ENCODE results near the gene LRIG3. TPM values are rescaled to one million over a fixed set of nuclear protein-coding genes. Genes with fewer than 3 reads are reported as not detected.

Gene LRIG3
- total RNA-seq, 1 donor from 2014 or later, result 75.3 TPM

DNA sequence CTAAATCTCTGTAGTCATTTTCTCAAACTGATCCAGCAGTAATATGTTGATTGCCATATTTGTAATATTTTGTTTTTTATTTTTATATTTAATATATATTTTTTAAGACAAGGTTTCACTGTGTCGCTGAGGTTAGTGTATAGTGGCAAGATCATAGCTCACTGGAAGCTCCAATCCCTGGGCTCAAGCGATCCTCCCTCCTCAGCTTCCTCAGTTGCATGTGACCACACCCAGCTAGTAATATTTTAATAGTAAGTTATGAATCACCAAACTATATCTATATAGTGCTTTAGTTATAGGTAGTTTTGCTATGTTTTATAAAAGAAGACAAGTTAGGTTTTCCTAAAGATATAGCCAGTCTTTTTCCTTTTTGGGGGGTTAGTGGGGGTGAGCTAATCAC is 22.0 kb upstream of the LRIG3 start:
- peaks cover 17% of the 10 kb centered on the region for H3K4me1 Mint-ChIP-seq (ENCODE audit: low read depth)
- TF ChIP-seq, protein P1, sequence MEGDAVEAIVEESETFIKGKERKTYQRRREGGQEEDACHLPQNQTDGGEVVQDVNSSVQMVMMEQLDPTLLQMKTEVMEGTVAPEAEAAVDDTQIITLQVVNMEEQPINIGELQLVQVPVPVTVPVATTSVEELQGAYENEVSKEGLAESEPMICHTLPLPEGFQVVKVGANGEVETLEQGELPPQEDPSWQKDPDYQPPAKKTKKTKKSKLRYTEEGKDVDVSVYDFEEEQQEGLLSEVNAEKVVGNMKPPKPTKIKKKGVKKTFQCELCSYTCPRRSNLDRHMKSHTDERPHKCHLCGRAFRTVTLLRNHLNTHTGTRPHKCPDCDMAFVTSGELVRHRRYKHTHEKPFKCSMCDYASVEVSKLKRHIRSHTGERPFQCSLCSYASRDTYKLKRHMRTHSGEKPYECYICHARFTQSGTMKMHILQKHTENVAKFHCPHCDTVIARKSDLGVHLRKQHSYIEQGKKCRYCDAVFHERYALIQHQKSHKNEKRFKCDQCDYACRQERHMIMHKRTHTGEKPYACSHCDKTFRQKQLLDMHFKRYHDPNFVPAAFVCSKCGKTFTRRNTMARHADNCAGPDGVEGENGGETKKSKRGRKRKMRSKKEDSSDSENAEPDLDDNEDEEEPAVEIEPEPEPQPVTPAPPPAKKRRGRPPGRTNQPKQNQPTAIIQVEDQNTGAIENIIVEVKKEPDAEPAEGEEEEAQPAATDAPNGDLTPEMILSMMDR (IDR thresholded peaks at IDR 0.05; ENCODE audit: unreplicated experiment), result no peak
- no peak overlapping the region for H3K27ac Mint-ChIP-seq
- no peak overlapping the region for H3K4me3 Mint-ChIP-seq (ENCODE audit: low read depth)
- H3K27me3 Mint-ChIP-seq, result no peaks in the 10 kb centered on the region
- DNase-seq (ENCODE audit: low spot score, unreplicated experiment), result no peak
- peaks cover 4% of the 10 kb centered on the region for H3K36me3 Mint-ChIP-seq (ENCODE audit: insufficient read depth)
- H3K9me3 Mint-ChIP-seq (ENCODE audit: low read depth), result peaks cover 10% of the 10 kb centered on the region

DNA sequence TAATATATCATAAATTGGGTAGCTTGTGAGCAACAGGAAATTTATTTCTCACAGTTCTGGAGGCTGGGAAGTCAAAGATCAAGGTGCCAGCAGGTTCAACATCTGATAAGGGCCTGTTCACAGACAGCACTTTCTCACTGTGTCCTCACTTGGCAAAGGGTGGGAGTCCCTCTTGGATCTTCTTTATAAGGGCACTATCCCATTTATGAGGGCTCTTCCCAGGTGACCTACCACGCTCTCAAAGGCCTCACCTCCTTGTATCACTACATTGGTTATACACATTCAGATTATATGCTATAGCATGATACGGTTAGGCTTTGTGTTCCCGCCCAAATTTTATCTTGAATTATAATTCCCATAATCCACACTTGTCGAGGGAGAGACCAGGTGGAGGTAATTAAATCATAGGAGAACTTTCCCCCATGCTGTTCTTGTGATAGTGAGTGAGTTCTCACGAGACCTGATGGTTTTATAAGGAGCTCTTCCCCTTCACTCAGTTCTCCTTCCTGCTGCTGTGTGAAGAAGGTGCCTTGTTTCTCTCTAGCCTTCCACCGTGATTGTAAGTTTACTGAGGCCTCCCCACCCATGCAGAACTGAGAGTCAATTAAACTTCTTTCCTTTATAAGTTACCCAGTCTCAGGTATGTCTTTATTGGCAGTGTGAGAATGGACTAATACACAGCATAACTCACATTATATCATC is 19.2 kb upstream of the LRIG3 start:
- Mint-ChIP-seq H3K9me3 (ENCODE audit: low read depth) (no peaks in the 10 kb centered on the region), H3K27me3 (no peaks in the 10 kb centered on the region), H3K27ac (no peak overlapping the region), H3K36me3 (ENCODE audit: insufficient read depth) (no peaks in the 10 kb centered on the region), H3K4me1 (ENCODE audit: low read depth) (peaks cover 19% of the 10 kb centered on the region), H3K4me3 (ENCODE audit: low read depth) (no peak overlapping the region)
- DNase-seq (ENCODE audit: low spot score, unreplicated experiment), result no peak
- TF ChIP-seq, protein P1 (IDR thresholded peaks at IDR 0.05; ENCODE audit: unreplicated experiment), result no peak

DNA sequence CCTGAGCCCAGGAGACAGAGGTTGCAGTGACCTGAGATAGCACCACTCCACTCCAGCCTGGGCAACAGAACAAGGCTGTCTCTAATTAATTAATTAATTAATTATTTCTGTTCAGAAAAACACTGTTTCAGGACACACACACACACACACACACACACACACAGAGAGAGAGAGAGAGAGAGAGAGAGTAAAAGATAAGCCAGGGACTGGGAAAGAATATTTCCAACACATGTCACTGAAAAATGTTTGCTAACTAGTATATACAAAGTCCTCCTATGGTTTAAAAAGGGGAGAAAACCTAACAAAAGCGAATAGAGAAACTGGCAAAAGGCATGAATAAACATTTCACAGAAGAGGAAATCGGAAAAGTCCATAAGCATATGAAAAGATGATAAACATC is 18.1 kb upstream of the LRIG3 start:
- H3K4me1 Mint-ChIP-seq (ENCODE audit: low read depth), result peaks cover 19% of the 10 kb centered on the region
- TF ChIP-seq, protein P1 (IDR thresholded peaks at IDR 0.05; ENCODE audit: unreplicated experiment), result no peak

DNA sequence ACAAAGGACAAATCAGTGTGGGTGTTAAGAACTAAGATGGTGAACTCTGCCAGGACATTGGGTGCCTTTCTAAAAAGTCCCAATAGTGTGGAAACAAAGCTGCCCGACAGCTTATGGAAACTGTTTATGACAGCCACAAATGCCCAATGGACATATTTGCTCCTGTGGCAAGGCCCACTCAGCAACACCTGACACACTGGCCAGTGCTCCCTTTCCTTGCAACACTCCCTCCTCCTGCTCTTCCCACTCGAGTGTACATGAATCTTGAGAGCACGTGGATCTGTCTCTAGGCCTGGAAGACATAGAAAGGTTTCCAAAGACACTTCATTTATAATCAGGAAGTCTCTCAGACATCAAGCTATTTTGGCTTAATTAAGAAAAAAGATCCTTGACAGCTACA is 14.2 kb upstream of the LRIG3 start:
- H3K27ac Mint-ChIP-seq, result no peak overlapping the region
- H3K4me3 Mint-ChIP-seq (ENCODE audit: low read depth), result no peak overlapping the region
- peaks cover 10% of the 10 kb centered on the region for H3K9me3 Mint-ChIP-seq (ENCODE audit: low read depth)
- DNase-seq (ENCODE audit: low spot score, unreplicated experiment), result no peak
- H3K4me1 Mint-ChIP-seq (ENCODE audit: low read depth), result peaks cover 3% of the 10 kb centered on the region
- H3K27me3 Mint-ChIP-seq, result no peaks in the 10 kb centered on the region
- H3K36me3 Mint-ChIP-seq (ENCODE audit: insufficient read depth), result no peaks in the 10 kb centered on the region
- TF ChIP-seq, protein P1 (IDR thresholded peaks at IDR 0.05; ENCODE audit: unreplicated experiment), result no peak

More for the DNA sequence above, 18.1 kb upstream of the LRIG3 start:
- no peak for DNase-seq (ENCODE audit: low spot score, unreplicated experiment)
- no peak overlapping the region for H3K27ac Mint-ChIP-seq
- no peaks in the 10 kb centered on the region for H3K36me3 Mint-ChIP-seq (ENCODE audit: insufficient read depth)
- no peaks in the 10 kb centered on the region for H3K9me3 Mint-ChIP-seq (ENCODE audit: low read depth)
- no peak overlapping the region for H3K4me3 Mint-ChIP-seq (ENCODE audit: low read depth)
- H3K27me3 Mint-ChIP-seq, result no peaks in the 10 kb centered on the region

DNA sequence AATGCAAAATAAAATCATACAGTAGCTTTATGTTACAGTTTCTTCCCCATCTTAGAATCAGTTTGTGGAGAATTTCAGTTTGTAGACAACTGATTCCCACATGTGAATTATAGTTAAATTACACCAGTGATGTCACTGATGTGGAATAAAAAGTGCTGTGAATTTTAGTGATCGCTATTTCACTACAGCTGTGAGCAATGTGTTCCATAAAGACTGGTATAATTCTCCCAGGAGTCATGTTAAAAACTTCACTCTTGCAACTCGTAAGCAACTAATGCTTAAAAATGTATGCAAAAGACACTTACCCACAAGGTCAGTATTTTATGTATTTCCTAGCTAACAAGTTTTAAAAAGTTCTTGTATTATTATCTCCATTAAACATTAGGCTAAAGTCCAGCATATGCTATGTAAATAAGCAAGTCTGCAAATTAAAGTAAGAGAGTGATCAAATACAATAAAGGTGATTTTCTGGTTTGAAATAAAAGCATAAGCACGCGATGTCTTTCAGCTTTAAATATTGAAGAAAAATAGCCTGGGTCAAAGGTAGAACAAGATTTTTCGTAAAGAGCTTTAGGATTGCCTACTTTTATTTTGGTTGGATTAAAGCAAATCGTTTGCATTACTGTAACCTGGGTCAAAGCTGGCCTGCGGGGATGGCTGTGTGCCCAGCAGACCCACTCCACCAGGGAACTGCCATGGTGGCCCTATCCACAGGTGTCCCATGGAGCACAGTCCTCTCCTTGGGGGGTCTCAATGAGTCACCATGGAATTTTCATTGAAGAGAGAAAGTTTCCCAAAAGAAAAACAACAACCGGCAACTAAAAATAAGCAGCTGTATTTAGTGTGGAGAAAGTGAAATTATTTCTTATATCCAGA is 12.7 kb upstream of the LRIG3 start:
- Mint-ChIP-seq H3K27me3 (peaks cover 3% of the 10 kb centered on the region), H3K4me3 (ENCODE audit: low read depth) (no peak overlapping the region), H3K9me3 (ENCODE audit: low read depth) (peaks cover 10% of the 10 kb centered on the region), H3K4me1 (ENCODE audit: low read depth) (peaks cover 6% of the 10 kb centered on the region), H3K36me3 (ENCODE audit: insufficient read depth) (no peaks in the 10 kb centered on the region), H3K27ac (no peak overlapping the region)
- TF ChIP-seq, protein P1 (IDR thresholded peaks at IDR 0.05; ENCODE audit: unreplicated experiment), result no peak
- DNase-seq (ENCODE audit: low spot score, unreplicated experiment), result no peak
